ENCODE results near the gene GRB14.
"Not testable (repeated sequence)": the region's sequence is repeated elsewhere in the genome, so short reads cannot be mapped to it uniquely, and the experiment has no call there.

The GRB14 gene

DNA sequence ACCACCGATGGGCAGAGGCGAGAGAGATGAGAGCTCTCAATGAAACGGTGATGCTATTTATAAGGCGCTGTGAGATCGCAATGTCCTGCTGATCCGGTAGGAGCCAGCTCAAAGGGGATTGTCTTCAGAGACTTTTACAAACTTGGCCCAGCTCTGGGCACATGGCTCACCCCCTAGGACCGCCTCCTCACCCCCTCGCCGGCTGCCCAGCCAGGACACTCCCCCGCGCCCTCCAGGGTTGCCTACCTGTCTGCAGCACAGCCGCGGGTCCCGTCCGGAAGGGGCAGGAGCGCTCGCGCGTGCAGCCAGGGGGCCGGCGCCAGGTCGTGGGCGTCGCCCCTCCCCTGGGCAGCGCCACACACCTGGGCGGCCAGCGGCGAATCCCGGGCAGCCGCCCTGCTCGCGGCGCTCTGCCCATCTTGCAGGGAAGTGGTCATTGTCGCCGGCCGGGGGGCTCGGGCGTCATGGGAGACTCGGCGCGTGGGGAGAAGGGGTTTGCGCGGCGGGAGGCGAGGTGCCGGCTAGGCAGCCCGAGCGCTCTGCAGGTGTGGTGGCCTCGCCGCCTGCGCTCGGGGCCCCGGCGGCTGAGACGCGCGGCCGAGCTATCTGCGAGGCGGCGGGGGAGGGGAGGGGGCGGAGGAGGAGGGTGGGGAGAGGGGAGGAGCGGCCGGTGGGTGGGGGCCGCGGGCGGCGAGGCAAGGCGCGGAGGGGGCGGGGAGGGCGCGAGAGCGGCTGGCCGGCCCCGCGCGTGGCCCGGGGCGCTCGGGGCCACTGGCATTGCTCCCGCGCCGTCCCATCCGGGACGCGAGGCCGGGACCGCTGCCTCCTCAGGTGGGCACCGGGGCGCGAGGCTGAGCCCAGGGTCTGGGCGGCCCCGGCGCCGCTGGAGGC is at the start of gene GRB14:
Gene GRB14 (minus strand): TSS at position 610 of the 891 bp plus-strand sequence. CDS start 173 bp downstream, at position 437.
- no peak for DNase-seq

- DNase-seq: no peak
Observed at GRCh38 chr2:164669291-164669690, 48.0 kb upstream of the GRB14 start.

- DNase-seq: no peak
Observed at GRCh38 chr2:164667566-164667965, 46.3 kb upstream of the GRB14 start.

DNA sequence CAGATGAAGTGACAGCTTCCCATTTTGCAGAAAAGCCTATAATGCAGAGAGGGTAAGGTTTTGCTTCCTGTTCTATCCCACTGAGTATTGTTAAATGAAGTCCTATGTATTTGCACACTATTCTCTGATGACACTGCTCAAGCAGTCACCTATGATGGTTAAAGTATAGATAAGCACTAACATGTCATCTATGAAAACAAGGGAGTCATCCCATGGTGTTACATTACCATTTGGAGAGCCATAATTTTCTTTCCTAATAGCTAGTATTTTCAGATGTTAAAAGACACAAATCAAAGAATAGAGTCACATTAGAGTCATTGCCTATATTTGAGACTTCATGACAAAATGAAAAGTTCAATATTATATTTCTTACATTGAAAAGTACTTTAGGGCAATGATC is 42.8 kb upstream of the GRB14 start:
- DNase-seq: no peak

DNA sequence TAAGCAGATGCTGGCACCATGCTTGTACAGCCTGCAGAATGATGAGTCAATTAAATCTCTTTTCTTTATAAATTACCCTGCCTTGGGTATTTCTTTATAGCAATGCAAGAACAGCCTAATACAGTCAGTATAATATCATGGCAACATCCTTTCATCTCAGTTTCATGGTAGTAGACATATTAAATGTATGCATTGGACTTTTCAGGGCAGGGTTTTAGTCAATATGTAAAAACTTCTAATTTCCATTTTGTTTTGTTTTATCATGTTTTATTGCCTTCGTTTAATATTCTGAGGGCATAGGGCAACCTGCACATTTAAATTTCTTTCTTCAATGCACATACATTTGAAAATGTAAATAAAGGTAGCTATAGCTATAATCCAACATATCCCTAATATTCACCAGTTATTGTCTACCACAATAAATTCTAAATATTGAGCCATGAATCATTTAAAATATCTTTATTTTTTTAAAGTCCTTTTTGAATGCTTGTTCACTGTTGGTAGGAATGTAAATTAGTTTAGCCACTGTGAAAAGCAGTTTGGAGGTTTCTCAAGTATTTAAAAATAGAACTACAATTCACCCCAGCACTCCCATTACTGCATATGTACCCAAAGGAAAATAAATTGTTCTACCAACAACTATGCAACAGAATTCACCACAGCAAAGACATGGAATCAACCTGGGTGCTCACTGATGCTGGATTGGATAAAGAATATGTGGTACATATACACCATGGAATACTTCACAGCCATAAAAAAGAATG is 41.8 kb upstream of the GRB14 start:
- no peak for DNase-seq

GRCh38 chr2:164662066-164662465 is 40.8 kb upstream of the GRB14 start:
- no peak for DNase-seq

DNA sequence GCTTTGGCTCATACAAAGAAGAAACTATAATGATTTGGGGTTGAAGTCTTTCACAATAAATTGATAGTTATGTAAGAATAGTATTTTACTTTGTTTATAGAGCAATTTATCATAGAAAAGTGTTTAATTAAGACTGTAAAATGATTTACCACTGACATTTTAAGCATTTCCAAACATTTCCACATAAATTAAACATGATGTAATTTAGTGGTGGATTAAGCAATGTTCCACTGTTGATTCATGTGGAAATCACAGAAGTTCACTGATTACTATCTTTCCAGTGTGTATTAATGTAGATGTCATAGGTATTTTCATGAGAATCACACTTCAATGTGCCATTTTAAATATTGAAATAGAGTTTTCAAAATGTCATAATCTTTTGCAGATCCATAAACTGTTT is 40.1 kb upstream of the GRB14 start:
- DNase-seq: no peak

- no peak for DNase-seq
Observed at GRCh38 chr2:164657129-164657528, 35.8 kb upstream of the GRB14 start.

- no peak for DNase-seq
Observed at GRCh38 chr2:164655750-164656149, 34.5 kb upstream of the GRB14 start.

DNA sequence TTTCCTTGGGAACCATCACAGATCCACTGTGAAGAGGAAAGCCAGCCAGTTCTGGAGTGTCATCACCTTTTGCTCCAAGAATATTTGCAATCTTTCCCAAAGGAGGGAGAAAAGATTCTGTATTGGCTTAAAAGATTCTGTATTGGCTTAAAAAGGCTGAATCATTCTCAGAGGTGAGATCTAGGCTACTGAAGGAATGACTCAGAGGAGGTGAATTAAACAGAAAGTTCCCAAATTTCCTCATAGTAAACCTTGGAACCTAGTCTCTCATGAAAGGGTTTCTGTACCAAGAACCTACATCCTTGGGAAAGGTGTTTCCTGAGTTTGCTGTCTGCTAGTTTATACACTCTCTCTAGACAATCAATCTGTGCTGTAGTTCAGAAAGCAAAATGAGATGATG is 34.1 kb upstream of the GRB14 start:
- no peak for DNase-seq

DNA sequence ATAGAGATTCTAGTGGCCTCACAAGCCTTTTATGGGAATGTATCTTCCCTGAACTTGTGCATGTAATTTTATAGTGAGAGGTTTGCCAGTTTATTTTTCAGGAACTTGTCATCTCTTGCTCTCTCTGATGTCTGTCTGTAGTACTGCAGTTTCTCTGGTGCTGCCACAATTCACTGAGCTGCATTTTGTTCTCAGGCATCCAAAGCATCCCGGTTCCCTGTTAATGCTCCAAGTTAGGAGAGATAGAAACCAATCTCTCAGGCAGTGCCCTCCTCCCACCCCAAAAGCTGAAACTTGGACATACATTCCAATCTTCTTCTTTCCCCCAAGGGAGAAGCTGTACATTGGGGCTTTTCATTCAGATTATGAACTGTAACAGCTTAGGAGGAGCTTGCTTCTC is 30.1 kb upstream of the GRB14 start:
- no peak for DNase-seq

- DNase-seq: no peak
Observed at GRCh38 chr2:164644036-164644700, 22.9 kb upstream of the GRB14 start.

- no peak for DNase-seq
Observed at GRCh38 chr2:164642946-164643555, 21.8 kb upstream of the GRB14 start.

DNA sequence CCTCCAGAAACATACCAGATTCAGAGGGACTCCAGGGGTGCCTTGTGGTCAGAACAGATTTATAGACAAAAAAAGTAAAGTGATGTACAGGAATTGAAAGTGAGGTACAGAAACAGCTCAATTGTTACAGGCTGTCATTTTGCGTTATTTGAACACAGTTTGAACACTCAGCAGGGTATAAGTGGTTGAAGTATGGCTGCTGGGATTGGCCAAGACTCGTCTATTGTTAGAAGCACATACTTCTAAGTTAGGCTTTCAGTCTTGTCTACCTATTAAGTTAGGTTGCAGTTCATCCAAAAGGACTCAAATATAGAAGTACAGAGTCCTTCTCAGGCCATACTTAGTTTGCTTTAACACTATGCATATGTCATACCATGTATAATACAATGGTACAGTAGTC is 21.0 kb upstream of the GRB14 start:
- DNase-seq: no peak

DNA sequence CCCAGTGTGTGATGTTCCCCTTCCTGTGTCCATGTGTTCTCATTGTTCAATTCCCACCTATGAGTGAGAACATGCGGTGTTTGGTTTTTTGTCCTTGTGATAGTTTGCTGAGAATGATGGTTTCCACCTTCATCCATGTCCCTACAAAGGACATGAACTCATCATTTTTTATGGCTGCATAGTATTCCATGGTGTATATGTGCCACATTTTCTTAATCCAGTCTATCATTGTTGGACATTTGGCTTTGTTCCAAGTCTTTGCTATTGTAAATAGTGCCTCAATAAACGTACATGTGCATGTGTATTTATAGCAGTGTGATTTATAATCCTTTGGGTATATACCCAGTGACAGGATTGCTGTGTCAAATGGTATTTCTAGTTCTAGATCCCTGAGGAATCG is 7.0 kb upstream of the GRB14 start:
- not testable (repeated sequence) for DNase-seq

GRCh38 chr2:164625378-164625971 is 4.2 kb upstream of the GRB14 start:
- no peak for DNase-seq

DNA sequence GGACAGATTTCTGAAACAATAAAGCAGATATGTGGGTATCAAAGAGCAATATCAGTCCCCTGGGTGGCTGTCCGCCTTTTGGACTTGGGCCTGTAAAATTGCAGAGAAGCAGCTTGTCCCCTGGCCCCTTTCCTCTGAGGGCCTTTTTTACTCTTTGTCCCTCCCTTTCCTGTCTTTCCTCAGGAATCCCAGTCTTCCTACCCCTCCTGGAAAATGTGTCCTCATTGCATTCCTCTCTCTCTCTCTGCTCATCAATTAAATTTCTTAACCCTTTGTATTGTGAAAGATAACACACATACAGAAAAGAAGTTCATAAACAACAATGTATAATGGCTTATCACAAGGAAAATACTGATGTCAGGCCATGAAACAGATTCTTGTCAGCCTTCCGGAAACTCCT is 3.0 kb upstream of the GRB14 start:
- DNase-seq: no peak

- DNase-seq: no peak
Observed at GRCh38 chr2:164622338-164623106, 1.2 kb upstream of the GRB14 start.

DNA sequence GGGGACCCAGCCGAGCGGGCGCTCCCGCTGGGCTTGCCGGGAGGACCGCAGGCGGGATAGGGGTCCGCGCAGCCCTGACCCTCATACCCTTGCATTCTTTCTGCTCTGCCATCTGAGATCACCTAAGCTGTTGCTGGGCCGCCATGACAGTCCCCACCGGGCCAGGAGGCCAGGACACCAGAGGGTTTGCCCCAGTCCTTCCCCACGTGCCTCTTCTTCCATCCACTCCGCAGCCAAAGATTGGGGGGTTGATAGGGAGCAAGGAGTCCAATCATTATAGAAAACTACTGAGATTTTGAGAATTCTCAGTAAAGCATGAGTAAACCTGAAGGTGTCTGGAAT is 453 bp upstream of the GRB14 start:
- no peak for DNase-seq

- no peak for DNase-seq
Observed at GRCh38 chr2:164620457-164620856, 825 bp downstream of the GRB14 start.

DNA sequence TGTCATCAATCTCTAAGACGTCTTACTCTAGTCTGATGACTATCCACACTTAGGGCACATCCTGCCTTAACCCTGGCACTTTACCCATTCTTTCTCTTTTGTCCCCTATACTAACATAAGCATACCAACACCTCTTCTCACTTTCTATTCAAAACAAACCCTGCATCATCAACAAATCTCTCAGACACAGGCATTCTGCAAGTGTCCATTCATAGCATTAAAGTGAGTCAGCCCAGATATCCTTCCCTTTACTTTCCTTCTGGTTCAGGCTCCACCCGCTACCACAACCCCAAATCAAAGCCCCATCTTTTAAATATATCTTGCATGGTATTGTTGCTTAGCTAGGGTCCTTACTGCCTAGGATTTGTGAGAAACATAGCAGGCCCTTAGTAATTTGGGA is 3.8 kb downstream of the GRB14 start:
- DNase-seq: no peak
